ENCODE results near the gene SP5. TPM values are rescaled to one million over a fixed set of nuclear protein-coding genes. Genes with fewer than 3 reads are reported as not detected.

The SP5 gene
- total and polyA plus RNA-seq, 12 donors = 0.12 to 0.97 (median 0.37) TPM; not detected in 3

GRCh38 chr2:170762760-170763159 is 47.6 kb downstream of the SP5 start:
- Histone ChIP-seq H3K27me3 (peaks cover 0 to 9% (median 0%) of the 10 kb centered on the region in 7 donors), H3K9me3 (no peaks in the 10 kb centered on the region), H3K4me1 (no peaks in the 10 kb centered on the region), H3K36me3 (no peaks in the 10 kb centered on the region), H3K27ac (no peak overlapping the region), H3K4me3 (no peak overlapping the region)
- 72 to 73% methylated on average over 7 of the region's 7 CpGs for WGBS, 2 donors
- no peak for TF ChIP-seq CTCF (IDR thresholded peaks at IDR 0.05)
- no peak for ATAC-seq
- intact Hi-C loops (cut with DNase I) = loop anchor here in 1 of 10 donors (10.0 kb wide), 1 partner anchor 162 kb away; the partner anchor contains the start of gene GORASP2
- DNase-seq = no peak

- no peaks in the 10 kb centered on the region for H3K4me1 ChIP-seq
- intact Hi-C loops (cut with DNase I) = loop anchor here in 1 of 10 donors (10.0 kb wide), 1 partner anchor 162 kb away; the partner anchor contains the start of gene GORASP2
- peaks cover 0 to 9% (median 0%) of the 10 kb centered on the region in 7 donors for H3K27me3 ChIP-seq
- TF ChIP-seq CTCF (IDR thresholded peaks at IDR 0.05) = no peak
- WGBS, 2 donors = 89 to 91% methylated on average over 4 of the region's 4 CpGs
- DNase-seq (no peak), ATAC-seq (no peak)
- H3K36me3 ChIP-seq = no peaks in the 10 kb centered on the region
- no peaks in the 10 kb centered on the region for H3K9me3 ChIP-seq
- no peak overlapping the region for H3K4me3 ChIP-seq
- H3K27ac ChIP-seq = no peak overlapping the region
These were observed 48.1 kb downstream of the SP5 start for GRCh38 chr2:170763232-170763631.

GRCh38 chr2:170764880-170765261 is 49.7 kb downstream of the SP5 start:
- Histone ChIP-seq H3K4me1 (peaks cover 0 to 6% (median 4%) of the 10 kb centered on the region in 9 donors), H3K27ac (no peak overlapping the region), H3K4me3 (no peak overlapping the region), H3K9me3 (no peaks in the 10 kb centered on the region), H3K36me3 (no peaks in the 10 kb centered on the region), H3K27me3 (peaks cover 0 to 16% (median 0%) of the 10 kb centered on the region in 7 donors)
- 26 to 33% methylated on average over 2 of the region's 2 CpGs for WGBS, 2 donors
- ATAC-seq = no peak
- intact Hi-C loops (cut with DNase I) = loop anchor here in 1 of 10 donors (10.0 kb wide), 1 partner anchor 160 kb away; the partner anchor contains the start of gene GORASP2
- TF ChIP-seq CTCF (IDR thresholded peaks at IDR 0.05) = no peak
- DNase-seq = no peak

- intact Hi-C loops (cut with DNase I) = loop anchor here in 1 of 10 donors (10.0 kb wide), 1 partner anchor 158 kb away; the partner anchor contains the start of gene GORASP2
- Histone ChIP-seq H3K4me3 (no peak overlapping the region), H3K27ac (no peak overlapping the region), H3K4me1 (peaks cover 0 to 19% (median 10%) of the 10 kb centered on the region in 9 donors), H3K9me3 (no peaks in the 10 kb centered on the region), H3K36me3 (no peaks in the 10 kb centered on the region), H3K27me3 (peaks cover 0 to 32% (median 3%) of the 10 kb centered on the region in 7 donors)
- ATAC-seq = no peak
- 54 to 66% methylated on average over 4 of the region's 4 CpGs for WGBS, 2 donors
- DNase-seq = no peak
- TF ChIP-seq CTCF (IDR thresholded peaks at IDR 0.05) = no peak
These were observed 51.6 kb downstream of the SP5 start for GRCh38 chr2:170766693-170767092.

Other genes starting within 250 kb of the SP5 start
- gene ERICH2, start 55.0 kb downstream of the SP5 start, total RNA-seq = 1 to 10 TPM in 7 of 10 donors, under 1 TPM in 3; 0.46 to 2.3 (median 1.5) TPM
- under 1 TPM; 0.45 to 0.66 TPM for gene ERICH2, start 55.0 kb downstream of the SP5 start, polyA plus RNA-seq
- under 1 TPM in 1 of 10 donors, not detected in 9; 0.13 TPM for gene GAD1, start 101.5 kb downstream of the SP5 start, total RNA-seq
- gene GAD1, start 101.5 kb downstream of the SP5 start, polyA plus RNA-seq = under 1 TPM; 0.03 to 0.15 TPM
- gene GORASP2, start 213.9 kb downstream of the SP5 start, total RNA-seq = 10 to 100 TPM; 54.2 to 74.1 (median 62.1) TPM
- gene GORASP2, start 213.9 kb downstream of the SP5 start, polyA plus RNA-seq = 10 to 100 TPM; 15.4 to 56.2 TPM